NB4 (cell line): ENCODE data around the gene C18orf32.

Source experiments
- CTCF ChIP-seq: IDR thresholded peaks from one replicate; pipeline ENCODE4 v1.5.1; 2012; ENCODE audit warnings: low read depth, low read length
- MYC ChIP-seq: IDR thresholded peaks from 2 replicates; pipeline ENCODE4 v1.6.1; 2011; ENCODE audit warnings: low read depth, low read length

GRCh38 chr18:49481317-49481716 is 5.7 kb downstream of the C18orf32 start:
- TF ChIP-seq MYC: no peak
- TF ChIP-seq CTCF: no peak
